ENCODE results near the gene WDR41.

The WDR41 gene

DNA sequence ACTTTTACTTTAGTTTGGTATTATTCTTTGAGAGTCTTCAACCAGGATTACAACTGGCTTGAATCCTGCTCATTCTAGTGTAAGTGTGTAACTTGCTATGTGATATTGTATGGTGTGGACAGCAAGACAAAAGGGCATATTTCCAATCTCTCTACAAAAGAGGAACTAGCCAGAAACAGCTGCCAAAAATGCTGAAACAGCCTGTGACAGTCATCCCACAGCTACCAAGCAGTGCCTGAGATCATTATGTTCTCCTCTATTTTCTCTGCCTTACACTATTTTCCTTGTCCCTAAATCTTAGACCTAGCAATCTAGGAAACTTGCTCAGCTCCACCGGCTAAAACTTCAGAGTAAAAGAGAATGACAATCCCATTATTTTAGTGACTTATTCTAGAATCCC, 42.8 kb downstream of the WDR41 start:
- no peak for DNase-seq (ENCODE audit: extremely low spot score, insufficient read length, low read depth)

DNA sequence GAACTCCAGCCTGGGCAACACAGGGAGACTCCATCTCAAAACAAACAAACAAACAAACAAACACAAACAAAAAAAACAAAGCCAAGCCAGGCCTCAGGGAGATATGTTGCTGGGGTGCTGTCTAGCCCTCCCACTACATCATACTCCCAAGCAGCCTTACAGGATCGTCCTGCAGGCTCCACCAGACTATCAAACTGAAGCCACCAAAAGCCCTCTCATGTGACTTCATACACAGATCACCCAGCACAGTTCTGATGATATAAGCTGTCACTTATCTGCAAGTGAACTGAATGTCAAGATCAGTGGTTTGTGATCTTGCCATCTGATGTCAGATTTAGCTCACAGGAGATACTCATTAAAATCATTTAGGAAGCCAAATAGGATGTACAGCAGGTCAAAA, 43.3 kb downstream of the WDR41 start:
- FAIRE-seq (no peak), DNase-seq (ENCODE audit: extremely low spot score, insufficient read length, low read depth) (no peak)

More for the DNA sequence above, 42.8 kb downstream of the WDR41 start:
- FAIRE-seq = no peak

DNA sequence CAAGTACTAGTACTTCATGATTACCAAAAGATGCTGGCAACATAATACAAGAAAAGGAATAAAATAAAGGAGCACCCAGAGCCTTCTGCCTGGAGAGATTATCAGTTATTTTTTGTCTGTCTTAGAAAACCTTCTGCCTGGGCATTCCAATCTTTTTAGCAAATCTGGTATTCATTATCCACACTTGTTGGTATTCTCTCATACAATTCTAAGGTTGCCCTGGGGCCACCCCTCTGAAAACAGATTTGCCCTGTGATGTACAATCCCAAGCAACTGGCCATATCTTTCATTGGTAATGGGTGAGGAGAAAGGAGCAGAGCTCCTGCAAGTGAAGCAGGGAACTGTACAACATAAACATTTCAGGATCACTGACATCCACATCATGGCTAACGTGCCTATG, 47.8 kb downstream of the WDR41 start:
- FAIRE-seq = no peak
- DNase-seq (ENCODE audit: extremely low spot score, insufficient read length, low read depth) = no peak

DNA sequence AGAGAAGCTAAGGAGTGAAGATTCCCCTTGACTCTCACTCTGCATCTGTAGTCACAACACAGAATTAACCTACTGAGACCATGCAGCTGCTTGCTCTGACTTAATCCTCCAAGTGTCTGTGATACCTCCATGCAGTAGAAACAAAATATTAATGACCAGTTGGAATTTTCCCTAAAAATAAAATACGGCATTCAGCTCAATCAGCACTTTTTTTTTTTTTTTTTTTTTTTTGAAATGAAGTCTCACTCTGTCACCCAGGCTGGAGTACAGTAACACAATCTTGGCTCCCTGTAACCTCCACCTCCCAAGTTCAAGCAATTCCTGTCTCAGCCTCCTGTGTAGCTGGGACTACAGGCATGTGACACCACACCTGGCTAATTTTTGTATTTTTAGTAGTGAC, 48.4 kb downstream of the WDR41 start:
- DNase-seq (ENCODE audit: extremely low spot score, insufficient read length, low read depth) (no peak), FAIRE-seq (no peak)

DNA sequence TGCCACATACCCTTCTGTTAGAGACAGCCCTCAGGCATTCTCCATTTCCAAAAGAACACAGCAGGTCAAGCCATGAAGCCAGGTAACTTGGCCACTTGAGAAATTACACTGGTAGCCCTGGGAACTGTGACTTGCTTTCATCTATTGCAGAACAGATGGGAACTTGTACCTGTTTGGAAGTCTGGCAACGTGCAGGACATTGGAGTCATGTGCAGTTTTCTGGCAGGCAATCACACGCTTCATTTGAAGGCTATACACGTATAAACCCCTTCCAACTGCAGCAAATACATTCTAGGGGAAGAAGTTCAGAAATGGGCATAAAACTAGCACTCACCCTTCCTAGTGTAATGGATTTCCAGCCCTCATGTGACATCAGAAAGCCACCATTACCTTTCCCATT, 54.0 kb downstream of the WDR41 start:
- DNase-seq (ENCODE audit: extremely low spot score, insufficient read length, low read depth) (no peak), FAIRE-seq (no peak)

DNA sequence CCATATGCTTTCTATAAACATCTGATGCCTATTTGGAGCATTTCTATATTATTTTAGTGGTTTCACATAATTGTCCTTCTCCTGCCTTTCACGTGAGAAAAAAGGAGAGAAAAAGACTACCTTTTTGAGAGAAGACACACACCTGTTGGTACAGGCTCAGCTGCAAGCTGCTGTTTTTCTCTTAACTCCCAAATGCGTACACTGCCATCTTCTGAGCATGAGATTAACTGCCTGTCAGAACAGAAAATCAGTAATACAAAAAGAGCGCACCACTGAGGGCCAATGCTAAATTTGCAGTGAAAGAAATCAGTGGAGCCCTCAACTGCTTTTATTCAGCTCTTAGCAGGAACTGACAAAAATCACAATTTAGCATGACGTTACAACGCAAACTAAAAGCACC, 54.9 kb downstream of the WDR41 start:
- no peak for FAIRE-seq
- no peak for DNase-seq (ENCODE audit: extremely low spot score, insufficient read length, low read depth)

DNA sequence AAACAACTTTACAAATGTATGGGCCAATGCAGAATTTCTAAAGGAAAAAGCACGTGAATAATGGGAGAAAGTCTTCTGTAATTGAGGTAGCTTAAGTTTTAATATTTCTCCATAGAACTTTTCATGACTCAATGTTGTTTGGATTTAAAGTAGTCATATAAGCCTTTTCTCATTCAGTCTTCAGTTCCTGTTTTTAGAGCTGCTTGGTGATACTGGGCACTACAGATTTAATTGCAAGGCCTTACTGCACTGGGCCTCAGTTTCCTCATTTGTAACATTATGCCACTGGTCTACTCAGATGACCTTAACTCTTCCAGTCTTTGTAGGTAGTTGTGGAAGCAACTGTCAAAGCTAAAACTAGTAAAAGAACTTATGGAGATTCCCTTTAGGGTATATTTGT, 60.4 kb downstream of the WDR41 start:
- DNase-seq (ENCODE audit: extremely low spot score, insufficient read length, low read depth) = no peak
- no peak for FAIRE-seq

DNA sequence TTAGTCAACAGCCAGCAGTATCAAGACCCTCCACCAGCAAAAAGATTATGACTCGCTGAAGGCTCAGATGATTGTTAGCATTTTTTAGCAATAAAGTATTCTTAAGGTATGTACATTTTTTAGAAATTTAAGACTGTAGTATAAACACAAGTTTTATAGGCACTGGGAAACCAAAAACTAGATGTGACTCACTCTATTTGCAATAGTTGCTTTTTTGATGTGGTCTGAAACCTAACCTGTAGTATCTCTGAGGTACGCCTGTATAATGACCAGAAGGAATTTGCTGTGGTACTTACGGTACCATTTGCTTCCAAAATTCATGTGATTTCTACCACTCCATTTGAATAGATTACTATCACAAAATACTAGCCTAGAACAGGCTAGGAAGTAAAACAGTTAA, 60.8 kb downstream of the WDR41 start:
- DNase-seq (ENCODE audit: extremely low spot score, insufficient read length, low read depth) (no peak), FAIRE-seq (no peak)

DNA sequence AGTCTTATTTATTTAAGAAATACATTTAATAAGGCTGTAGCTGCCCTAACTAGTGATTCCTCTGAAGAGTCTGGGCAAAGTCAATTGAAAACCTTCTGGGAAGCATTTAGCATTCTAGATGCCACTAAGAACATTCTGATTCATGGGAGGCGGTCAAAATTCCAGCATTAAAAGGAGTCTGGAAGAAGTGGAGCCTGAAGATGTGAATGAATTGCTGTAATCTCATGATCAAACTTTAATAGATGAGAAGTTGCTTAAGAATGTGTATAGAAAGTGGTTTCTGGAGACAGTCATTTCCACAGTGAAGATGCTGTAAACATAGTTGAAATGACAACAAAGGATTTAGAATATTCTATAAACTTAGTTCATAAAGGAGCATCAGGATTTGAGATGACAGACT, 61.4 kb downstream of the WDR41 start:
- FAIRE-seq (no peak), DNase-seq (ENCODE audit: extremely low spot score, insufficient read length, low read depth) (no peak)

DNA sequence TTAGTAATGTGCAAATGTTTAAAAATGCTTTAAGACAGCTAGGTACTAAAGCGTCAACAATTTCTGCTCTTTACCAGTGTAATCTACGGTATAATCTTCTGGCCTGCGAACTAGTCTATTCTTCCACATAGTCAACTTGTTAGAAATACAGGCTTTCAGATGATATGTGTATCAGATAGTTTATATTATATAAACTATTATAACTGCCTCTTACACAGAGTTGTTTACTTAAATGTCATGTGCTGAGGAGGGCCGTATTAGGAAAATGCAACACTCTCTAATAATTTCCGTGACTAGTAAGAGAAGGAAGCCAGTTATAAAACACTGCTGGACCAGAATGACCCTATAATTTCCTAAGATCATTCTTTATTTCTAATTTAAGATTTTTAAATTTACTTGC, 63.6 kb downstream of the WDR41 start:
- DNase-seq (ENCODE audit: extremely low spot score, insufficient read length, low read depth) = no peak
- FAIRE-seq = no peak

DNA sequence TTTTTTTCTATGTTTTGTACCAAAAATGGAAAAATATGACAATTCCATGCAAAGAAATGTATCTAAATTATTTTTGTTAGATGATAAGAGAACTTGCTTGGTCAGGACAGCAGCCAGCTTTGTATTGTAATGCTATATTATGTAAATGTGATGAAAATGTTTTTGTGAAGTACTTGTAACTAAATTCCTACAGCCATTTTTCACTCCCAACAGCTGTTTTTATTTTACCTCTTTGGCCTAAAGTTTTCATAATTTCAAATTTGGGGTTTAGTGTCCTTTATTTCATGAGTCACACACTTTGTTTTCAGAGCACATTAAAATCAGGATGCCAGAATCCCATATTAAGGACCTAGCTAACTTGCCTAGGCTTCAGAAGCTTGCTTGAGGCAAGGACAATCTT, 64.1 kb downstream of the WDR41 start:
- FAIRE-seq (peak; percentile 26), DNase-seq (ENCODE audit: extremely low spot score, insufficient read length, low read depth) (no peak)

DNA sequence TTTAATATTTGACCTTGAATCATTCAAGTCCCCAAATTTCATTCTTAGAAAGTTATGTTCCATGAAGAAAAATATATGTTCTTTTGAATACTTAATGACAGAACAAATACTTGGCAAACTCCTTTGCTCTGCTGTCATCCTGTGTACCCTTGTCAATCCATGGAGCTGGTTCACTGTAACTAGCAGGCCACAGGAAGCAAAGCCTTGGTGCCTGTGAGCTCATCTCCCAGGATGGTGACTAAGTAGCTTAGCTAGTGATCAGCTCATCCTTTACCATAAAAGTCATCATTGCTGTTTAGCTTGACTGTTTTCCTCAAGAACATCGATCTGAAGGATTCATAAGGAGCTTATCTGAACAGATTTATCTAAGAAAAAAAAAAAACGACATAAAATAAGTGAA, 65.4 kb downstream of the WDR41 start:
- DNase-seq (ENCODE audit: extremely low spot score, insufficient read length, low read depth) = no peak
- FAIRE-seq = no peak

DNA sequence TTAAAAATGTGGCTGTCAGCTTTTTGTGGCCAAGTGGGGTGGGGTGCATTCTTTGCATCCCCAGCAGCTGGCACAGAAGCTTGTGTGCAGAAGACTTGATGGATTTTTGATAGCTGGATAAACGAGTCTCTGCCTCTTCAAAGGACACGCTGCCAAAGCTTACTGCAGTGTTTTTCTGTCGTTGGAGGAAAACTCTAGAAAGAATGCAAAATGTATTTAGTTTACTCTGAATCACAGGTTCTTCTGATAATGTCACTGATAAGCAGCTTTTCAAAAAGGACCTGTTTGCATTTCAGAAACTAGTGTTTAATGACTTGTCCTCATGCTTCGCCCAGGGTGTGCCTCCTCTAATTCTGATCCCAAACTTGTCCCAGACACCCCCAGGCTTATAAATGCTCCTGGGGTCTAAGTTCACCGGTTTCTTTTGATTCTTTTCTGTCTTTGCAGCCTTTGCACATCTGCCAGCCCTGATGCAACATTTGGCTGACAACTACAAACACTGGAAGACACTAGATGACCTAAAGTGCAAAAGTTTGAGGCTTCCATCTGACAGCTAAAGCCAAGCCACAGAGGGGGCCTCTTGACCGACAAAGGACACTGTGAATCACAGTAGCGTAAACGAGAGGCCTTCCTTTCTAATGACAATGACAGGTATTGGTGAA, 66.0 kb downstream of the WDR41 start:
- no peak for FAIRE-seq
- no peak for DNase-seq (ENCODE audit: extremely low spot score, insufficient read length, low read depth)

DNA sequence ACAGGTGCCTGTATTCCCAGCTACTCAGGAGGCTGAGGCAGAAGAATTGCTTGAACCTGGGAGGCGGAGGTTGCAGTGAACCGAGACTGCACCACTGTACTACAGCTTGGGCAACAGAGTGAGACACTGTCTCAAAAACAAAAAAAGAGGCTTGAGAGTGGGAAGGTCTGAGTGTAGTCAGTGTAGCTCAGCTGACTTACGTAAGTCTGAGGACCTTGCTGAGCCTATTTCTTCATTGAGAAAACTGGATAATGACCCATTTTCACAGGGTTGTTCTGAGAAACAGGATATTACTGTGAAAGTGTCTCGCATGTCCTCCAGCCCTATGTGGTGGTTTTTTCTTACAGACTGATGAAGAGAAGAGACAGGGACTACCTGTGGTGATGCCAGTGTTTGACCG, 66.7 kb downstream of the WDR41 start:
- no peak for FAIRE-seq
- no peak for DNase-seq (ENCODE audit: extremely low spot score, insufficient read length, low read depth)

DNA sequence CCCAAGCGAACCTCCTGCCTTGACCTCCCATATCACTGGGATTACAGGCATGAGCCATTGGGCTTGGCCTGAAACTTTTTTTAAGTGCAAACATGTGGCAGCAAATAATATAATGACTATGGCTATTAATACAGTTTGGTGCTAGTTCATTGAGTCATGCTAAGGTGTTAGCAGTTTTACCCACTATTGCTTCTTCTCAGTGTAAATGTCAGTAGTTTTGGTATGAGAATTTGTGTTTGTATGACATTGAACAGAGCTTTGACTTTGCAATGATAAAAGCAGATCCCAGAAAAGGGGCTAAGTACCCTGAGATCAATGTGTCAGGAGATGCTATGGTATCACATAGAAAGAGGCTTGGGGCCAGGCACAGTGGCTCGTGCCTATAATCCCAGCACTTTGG, 67.2 kb downstream of the WDR41 start:
- no peak for FAIRE-seq
- DNase-seq (ENCODE audit: extremely low spot score, insufficient read length, low read depth) = no peak

DNA sequence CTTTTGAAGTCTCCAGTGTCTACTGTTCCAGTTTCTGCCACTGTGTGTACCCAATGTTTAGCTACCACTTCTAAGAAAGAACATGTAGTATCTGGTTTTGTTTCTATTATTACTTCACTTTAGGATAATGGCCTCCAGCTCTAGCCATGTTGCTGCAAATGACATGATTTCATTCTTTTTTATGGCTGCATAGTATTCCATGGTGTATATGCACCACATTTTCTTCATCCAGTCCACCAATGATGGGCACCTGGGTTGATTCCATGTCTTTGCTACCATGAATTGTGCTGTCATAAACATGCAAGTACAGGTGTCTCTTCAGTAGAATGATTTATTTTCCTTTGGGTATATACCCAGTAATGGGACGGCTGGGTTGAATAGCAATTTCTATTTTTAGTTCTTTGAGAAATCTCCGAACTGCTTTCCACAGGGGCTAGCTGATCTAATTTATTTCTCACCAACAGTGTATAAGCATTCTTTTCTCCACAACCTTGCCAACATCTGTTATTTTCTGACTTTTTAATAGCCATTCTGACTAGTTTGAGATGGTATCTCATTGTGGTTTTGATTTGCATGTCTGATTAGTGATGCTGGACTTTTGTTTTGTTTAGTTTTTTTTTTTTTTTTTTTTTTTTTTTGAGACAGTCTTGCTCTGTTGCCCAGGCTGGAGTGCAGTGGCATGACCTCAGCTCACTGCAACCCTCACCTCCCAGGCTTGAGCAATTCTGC, 68.9 kb downstream of the WDR41 start:
- FAIRE-seq (no peak), DNase-seq (ENCODE audit: extremely low spot score, insufficient read length, low read depth) (no peak)

DNA sequence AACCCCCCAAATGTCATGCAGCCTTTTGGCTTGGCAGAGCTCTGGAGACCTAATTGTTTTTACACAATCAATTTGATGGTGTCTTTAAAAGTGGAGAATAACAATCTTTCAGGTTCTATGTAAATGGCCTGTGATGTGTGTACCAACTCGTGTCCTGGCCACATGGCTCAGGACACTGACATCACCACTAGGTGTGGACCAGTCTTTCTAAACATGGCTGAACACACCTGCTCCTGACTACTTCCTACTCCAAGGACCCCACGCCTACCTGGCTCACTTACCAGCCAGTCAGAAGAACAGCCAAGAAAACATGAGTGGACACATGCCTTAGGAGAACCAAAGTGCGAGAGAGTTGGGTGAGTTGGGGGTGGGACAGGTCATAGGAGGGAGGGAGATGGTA, 71.2 kb downstream of the WDR41 start:
- no peak for DNase-seq (ENCODE audit: extremely low spot score, insufficient read length, low read depth)
- FAIRE-seq = no peak

DNA sequence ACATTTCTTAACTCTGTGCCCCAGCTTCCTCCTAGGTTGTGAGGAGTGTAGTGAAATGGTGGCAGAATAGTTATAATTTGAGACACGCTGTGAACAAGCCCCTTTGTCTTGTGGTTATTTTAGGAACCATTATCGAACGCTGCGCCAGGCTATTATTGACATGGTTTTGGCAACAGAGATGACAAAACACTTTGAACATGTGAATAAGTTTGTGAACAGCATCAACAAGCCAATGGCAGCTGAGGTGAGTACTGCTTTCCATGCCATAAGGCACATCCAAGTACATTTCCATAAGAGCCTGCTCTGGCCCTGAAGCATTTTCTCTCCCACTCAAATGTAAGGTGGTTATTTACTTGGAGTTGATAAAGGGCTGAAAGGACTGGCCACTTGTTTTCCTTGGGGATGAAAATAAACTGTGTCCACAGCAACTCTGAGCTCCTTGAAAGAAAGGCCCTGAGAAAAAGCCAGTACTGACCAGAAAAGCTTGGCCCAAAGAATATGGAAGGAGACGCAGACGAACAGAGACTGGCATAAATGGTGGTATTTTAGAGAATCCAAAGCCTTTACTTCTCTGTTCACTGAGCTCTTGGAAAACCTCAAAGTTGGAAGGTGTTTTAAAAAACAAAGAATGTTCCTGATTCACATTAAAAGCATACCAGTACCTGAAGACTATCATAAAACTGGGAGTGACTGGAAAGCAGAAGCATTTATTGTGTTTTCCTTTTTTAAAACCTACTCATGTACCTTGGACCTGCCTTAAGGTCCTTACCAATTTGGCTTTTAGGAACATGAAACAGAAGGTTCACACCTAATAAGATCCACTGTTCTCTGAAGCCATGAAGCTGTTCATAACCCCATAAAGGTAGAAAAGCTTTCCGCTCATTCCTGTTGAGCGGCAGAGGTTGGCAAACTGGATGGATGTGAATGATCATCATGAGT, 72.2 kb downstream of the WDR41 start:
- no peak for DNase-seq (ENCODE audit: extremely low spot score, insufficient read length, low read depth)
- FAIRE-seq = no peak

DNA sequence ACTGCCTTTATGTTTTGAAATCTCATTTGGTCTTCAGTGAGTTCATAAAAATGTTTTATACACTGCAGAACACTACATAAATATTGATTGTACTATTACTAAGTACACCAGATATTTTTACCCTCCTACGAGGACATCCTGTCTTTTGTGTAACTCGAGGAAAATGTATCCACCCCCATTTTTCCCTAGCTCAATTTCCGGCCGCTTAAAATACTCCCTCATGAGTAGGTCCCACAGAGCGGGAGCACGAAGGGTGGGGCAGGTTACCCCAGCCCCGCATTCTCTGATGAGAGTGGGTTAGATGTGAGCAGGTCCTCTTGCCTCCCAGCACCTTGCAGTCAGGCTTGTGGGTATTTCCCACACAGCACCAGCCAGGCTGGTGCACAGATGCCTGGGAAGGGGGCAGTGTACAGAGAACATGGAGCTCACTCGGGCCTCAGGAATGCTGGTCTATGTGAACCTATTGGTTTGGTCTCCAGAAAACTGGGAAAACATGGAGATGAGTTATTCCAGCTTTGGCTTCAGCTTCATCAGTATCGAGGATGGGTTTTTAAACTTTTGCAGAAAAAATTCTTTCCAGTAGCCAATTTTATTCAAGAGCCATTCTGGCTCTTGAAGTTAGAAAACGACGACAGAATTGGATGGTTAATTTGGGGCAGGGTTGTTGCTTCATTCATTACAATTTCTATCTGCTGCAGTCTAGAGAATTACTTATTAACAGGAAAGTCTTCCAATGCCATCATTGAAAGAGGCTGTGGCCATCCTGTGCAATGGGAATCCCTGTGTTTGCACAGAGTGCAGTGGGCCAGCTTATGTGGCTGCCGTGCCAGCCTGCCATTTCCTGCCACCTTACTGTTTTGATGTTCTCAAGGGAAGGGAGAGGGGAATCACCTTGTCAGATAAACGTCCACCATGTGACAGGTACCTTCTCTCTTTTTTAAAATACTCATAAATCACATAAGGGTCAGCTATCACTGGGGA, 73.2 kb downstream of the WDR41 start:
- FAIRE-seq = no peak
- no peak for DNase-seq (ENCODE audit: extremely low spot score, insufficient read length, low read depth)

DNA sequence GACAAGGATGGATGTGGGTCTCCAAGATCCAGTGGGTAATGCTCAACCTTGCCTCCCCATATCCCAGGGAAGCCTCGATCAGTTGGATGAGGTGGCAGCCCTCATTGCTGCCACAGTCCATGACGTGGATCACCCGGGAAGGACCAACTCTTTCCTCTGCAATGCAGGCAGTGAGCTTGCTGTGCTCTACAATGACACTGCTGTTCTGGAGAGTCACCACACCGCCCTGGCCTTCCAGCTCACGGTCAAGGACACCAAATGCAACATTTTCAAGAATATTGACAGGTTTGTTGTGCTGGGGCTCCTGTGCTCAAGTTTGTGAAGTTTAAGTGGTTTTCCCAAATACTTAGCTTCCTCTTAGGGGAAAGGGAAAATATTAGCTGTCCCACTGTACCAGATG, 74.0 kb downstream of the WDR41 start:
- FAIRE-seq = no peak
- no peak for DNase-seq (ENCODE audit: extremely low spot score, insufficient read length, low read depth)
